ENCODE measurements around the gene RASGRP4.

The RASGRP4 gene

GRCh38 chr19:38375748-38376147, 50.3 kb downstream of the RASGRP4 start:
- Histone ChIP-seq H3K4me3 (replicated peaks; ENCODE audit: low read depth, low read length) (peak overlapping the region; percentile 96), H3K27me3 (replicated peaks; ENCODE audit: control insufficient read depth, insufficient read depth, low read length) (no peaks in the 10 kb centered on the region), H3K36me3 (ENCODE audit: control insufficient read depth, insufficient read depth, low read length) (peaks cover 17% of the 10 kb centered on the region)
- DNase-seq (ENCODE audit: extremely low read depth, insufficient read length): no peak
- no peak for TF ChIP-seq CTCF (IDR thresholded peaks at IDR 0.05; ENCODE audit: insufficient read depth, low read length, poor library complexity, severe bottlenecking)

- H3K27me3 ChIP-seq (replicated peaks; ENCODE audit: control insufficient read depth, insufficient read depth, low read length): no peaks in the 10 kb centered on the region
- peak overlapping the region; percentile 96 for H3K4me3 ChIP-seq (replicated peaks; ENCODE audit: low read depth, low read length)
- TF ChIP-seq CTCF (IDR thresholded peaks at IDR 0.05; ENCODE audit: insufficient read depth, low read length, poor library complexity, severe bottlenecking): no peak
- no peak for DNase-seq (ENCODE audit: extremely low read depth, insufficient read length)
- H3K36me3 ChIP-seq (ENCODE audit: control insufficient read depth, insufficient read depth, low read length): peaks cover 12% of the 10 kb centered on the region
These were observed 50.9 kb downstream of the RASGRP4 start for GRCh38 chr19:38375098-38375493.

- H3K36me3 ChIP-seq (ENCODE audit: control insufficient read depth, insufficient read depth, low read length): peaks cover 11% of the 10 kb centered on the region
- peak within 1 kb of the TSS; percentile 96 for H3K4me3 ChIP-seq (replicated peaks; ENCODE audit: low read depth, low read length)
- DNase-seq (ENCODE audit: extremely low read depth, insufficient read length): peak; percentile 99
- peak; percentile 18 for TF ChIP-seq CTCF (IDR thresholded peaks at IDR 0.05; ENCODE audit: insufficient read depth, low read length, poor library complexity, severe bottlenecking)
- no peaks in the 10 kb centered on the region for H3K27me3 ChIP-seq (replicated peaks; ENCODE audit: control insufficient read depth, insufficient read depth, low read length)
These were observed 51.5 kb downstream of the RASGRP4 start, which contains the start of gene PSMD8 for GRCh38 chr19:38374332-38375097. Gene PSMD8, plus strand, starts transcription at chr19:38374571. Its CDS starts 31 bp downstream, at chr19:38374602.

- DNase-seq (ENCODE audit: extremely low read depth, insufficient read length): no peak
- TF ChIP-seq CTCF (IDR thresholded peaks at IDR 0.05; ENCODE audit: insufficient read depth, low read length, poor library complexity, severe bottlenecking): no peak
- Histone ChIP-seq H3K27me3 (replicated peaks; ENCODE audit: control insufficient read depth, insufficient read depth, low read length) (no peaks in the 10 kb centered on the region), H3K36me3 (ENCODE audit: control insufficient read depth, insufficient read depth, low read length) (peaks cover 6% of the 10 kb centered on the region), H3K4me3 (replicated peaks; ENCODE audit: low read depth, low read length) (peak overlapping the region; percentile 46)
These were observed 52.1 kb downstream of the RASGRP4 start for GRCh38 chr19:38373907-38374331.

- Histone ChIP-seq H3K4me3 (replicated peaks; ENCODE audit: low read depth, low read length) (no peak overlapping the region), H3K27me3 (replicated peaks; ENCODE audit: control insufficient read depth, insufficient read depth, low read length) (no peaks in the 10 kb centered on the region), H3K36me3 (ENCODE audit: control insufficient read depth, insufficient read depth, low read length) (peaks cover under 1% of the 10 kb centered on the region; the same call in 1 of the 2 replicates)
- TF ChIP-seq CTCF (IDR thresholded peaks at IDR 0.05; ENCODE audit: insufficient read depth, low read length, poor library complexity, severe bottlenecking): no peak
- DNase-seq (ENCODE audit: extremely low read depth, insufficient read length): no peak
These were observed 54.9 kb downstream of the RASGRP4 start for GRCh38 chr19:38371081-38371480.
